NCI-H345 treated with DMSO at 0.1 percent for 48 hours (cell line): ENCODE results near the gene CCL18.
"Not testable (repeated sequence)": the region's sequence is repeated elsewhere in the genome, so short reads cannot be mapped to it uniquely, and the experiment has no call there.

Experiments
- DNase-seq: peaks from one replicate; lab custom pipeline; 2025; ENCODE audit not compliant: unreplicated experiment; lab: John Stamatoyannopoulos, UW

The CCL18 gene

DNA sequence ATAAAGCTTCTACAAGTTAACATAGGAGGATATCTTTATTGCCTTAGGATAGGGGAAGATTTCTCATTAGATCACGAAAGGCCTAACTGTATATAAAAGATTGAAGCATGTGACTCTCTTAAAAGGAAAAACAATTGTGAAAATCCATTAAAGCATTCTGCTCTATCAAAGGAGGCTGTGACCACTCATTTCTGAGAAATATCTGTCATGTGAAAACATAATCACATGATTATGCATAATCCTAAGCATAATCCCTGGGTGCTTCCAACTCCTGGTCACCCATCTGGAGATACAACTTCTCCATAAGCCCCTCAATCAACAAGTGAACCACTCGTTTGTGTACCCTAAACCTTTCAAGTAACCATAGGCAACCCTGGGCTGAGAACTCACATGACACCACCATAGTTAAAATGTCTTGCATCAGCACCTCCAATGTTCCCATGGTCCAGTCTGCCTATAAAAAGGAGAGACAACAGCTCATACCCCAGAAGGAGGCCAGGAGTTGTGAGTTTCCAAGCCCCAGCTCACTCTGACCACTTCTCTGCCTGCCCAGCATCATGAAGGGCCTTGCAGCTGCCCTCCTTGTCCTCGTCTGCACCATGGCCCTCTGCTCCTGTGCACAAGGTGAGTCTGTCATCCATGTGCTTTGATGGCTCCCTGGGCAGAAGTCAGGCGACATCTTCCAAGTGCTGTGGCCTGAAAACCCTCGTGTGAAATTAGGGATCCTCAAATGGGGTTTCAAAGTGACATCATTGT, at the start of gene CCL18:
Gene CCL18 (plus strand): TSS at position 487 of the 756 bp plus-strand sequence. CDS start 71 bp downstream, at position 558.
- no peak for DNase-seq

- no peak for DNase-seq
These were observed 49.1 kb upstream of the CCL18 start for GRCh38 chr17:36014946-36015345.

DNA sequence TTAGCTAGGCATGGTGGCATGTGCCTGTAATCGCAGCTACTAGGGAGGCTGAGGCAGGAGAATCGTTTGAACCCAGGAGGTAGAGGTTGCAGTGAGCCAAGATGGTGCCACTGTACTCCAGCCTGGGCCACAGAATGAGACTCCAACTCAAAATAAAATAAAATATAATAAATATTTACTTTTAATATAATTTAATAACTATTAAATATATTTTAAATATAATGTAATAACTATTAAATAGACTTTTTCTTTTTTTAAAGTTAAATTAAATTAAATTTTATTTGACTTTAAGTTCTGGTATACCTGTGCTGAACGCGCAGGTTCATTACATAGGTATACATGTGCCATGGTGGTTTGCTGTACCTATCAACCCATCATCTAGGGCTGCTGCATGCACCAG, 48.2 kb upstream of the CCL18 start:
- DNase-seq, result not testable (repeated sequence)

DNA sequence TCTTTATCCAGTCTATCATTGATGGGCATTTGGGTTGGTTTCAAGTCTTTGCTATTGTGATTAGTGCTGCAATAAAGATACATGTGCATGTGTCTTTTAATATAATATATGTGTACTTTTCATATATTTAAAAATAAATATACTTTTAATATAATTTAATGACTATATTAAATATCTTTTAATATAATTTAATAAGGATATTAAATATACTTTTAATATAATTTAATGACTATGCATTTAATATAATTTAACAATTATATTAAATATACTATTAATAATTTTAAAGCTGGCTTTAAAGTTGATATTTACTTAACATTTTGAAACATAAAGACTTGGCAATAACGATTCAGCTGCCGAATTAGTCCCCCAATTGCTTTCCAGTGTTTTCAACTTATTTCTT, 47.5 kb upstream of the CCL18 start:
- no peak for DNase-seq

- no peak for DNase-seq
These were observed 46.3 kb upstream of the CCL18 start, which contains the start of gene CCL23 for GRCh38 chr17:36017799-36018198. CCL23 (minus strand) TSS chr17:36017972; CDS start chr17:36017897, 75 bp downstream.

DNA sequence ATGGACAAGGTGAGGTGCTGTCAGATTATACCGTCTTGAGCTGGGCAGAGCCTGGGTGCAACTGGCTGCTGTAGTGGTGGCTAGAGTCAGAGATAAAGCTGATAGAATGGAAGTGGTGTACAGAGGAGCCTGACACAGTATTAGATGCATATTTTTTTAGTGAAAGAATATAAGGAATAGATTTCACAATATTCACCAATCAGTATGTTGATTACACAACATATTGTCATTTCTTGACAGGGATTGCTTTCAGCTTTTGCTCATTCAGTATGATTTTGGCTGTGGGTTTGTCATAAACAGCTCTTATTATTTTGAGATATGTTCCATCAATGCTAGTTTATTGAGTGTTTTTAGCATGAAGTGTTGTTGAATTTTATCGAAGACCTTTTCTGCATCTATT, 44.6 kb upstream of the CCL18 start:
- DNase-seq, result no peak

DNA sequence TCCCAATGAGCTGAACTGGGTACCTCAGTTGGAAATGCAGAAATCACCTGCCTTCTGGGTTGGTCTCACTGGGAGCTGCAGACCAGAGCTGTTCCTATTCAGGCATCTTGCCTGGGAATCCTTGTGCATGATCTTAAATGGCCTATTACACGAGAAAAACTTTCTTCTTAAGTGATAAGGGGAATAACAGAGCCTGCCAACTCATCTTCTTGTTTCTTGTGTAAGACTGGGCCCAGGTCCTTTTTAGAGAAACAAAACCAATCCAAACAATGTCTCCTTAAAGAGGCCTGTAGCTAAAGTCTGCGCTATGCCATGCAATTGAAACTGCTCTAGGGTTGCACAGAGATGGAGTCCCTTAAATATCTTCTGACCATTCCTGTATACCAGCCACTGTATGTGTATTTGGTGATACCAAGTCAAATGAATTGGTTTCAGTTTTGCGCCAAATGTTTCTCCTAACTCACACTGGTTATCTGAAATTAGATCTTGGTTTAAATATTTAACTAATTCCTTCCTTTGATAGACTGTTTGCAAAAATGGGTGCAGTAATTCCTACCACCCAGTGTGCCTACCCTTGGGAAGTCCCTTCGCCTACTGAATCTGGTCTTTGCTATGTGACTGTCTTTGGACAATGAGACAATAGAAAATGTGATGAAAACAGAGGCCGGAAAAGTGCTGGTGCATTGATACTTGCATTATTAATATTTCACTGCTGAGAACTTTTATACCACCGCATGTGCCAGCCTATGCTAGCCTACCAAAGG, 39.8 kb upstream of the CCL18 start:
- no peak for DNase-seq

DNA sequence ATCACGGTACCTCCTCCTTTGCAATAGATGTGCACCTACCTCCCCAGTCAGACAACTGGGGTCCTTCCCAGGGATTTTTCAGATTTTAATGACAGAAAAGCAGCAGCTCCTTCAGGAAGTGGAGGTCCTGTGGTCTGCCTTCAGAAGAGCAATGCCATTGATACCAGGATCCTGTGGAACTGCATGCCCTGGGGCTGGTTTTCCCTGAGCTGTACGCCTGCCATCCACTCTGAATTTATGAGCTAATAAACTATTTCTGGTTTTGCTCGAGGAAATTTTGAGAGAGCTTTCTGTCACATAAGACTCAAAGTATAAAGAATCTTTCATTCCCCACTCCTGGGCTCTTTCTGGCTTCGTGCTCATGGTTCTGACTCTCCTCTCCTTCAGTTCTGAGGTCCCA, 36.3 kb upstream of the CCL18 start:
- DNase-seq, result no peak

DNA sequence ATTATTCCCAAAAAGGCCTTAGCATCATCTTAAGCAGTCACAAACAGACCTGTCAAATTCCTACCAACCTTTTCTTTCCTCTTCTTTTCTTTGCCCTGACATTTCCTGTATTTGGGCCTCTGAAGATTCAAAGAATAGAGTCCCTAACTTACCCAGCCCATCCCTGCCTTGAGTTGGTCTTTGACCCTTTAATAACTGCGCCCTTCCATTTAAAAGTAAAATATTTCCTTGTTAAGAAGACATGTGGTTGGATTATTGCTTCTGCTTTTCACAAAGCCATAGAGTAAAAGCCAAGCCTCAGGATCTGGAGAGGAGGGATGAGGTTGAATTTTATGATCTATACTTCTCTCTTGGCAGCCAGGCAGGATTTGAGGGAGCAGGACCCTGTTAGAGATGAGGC, 33.1 kb upstream of the CCL18 start:
- no peak for DNase-seq

DNA sequence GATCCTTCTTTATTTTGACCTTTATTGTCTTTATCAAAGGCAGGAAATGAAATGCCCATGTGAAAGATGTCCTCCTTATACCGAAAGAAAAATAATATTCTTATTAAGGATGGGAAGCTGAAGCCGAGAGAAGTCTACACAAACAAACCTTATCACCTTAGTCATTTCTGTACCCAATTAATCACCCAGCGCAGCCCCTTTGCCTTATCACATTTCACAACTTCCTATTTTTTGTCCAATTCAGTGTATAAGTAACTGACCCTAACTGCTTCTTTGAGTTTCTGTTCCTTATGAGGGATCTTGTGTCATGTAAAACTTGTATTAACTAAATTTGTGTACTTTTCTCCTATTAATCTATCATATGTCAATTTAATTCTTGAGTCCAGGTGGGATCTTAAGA, 29.9 kb upstream of the CCL18 start:
- DNase-seq, result no peak

- DNase-seq, result no peak
These were observed 27.8 kb upstream of the CCL18 start for GRCh38 chr17:36036235-36036634.

- no peak for DNase-seq
These were observed 16.0 kb upstream of the CCL18 start for GRCh38 chr17:36048066-36048465.

- no peak for DNase-seq
These were observed 14.4 kb upstream of the CCL18 start for GRCh38 chr17:36049643-36050042.

DNA sequence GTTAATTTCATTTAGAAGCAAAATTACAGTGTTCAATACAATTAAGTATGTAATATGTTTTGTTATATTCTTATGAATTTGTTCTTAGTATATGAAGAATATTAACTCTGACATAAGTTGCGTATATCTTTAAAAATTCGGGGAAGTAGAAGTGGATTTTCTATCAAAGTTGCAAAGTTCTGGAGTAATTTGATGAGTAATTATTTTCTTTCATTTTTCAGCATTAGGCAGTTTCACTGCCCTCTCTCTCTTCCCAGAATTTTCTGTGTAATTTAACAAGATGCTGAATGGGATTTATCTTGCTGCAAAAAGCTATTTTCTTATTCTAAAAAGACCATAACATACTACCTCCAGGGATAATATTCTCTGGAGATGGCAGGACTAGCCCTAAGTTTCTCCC, 8.9 kb upstream of the CCL18 start:
- DNase-seq, result no peak

DNA sequence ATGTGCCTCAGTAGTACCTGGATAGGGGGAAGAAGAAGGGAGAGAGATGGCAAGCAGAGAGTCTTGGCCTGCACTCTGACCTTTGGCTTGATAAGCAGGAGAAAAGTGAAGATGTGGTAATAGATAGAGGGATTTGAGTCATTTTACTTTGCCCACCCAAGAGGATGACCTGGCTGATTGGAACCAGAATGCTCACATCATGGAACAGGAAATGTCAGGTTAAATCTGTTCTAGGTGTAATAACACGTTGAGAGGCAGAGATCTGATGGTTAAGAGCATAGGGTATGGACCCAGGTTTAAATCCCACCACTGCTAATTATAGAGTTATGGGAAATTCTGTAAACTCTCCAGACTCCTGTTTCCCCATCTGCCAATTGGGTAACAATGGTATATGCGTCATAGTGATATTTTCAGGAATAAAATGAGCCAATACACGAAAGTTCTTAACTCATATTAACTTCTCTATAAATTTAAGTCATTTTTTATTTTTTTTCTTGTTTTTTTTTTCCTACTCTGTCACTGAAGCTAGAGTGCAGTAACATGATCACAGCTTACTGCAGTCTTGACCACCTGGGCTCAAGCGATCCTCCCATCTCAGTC, 8.1 kb upstream of the CCL18 start:
- DNase-seq, result no peak

- DNase-seq, result no peak
These were observed 6.2 kb upstream of the CCL18 start for GRCh38 chr17:36057911-36058310.

DNA sequence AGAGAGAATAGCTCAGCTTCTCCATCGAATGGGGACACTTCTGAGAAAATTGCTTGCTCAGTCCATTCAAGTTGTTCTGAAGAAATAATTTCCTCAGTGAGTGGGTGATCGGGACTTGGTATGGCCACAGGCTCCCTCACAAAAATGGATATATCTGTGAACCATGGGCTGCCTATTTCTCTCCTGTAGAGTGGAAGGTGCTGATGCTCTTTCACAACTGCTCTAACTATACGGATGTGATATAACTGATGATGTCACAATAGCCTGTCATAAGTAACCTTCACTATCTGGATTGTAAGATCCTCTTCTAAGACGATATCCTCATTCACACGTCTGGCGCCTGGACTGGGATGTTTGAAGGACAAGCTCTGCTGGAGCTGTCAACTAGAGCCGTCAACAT, 4.7 kb upstream of the CCL18 start:
- no peak for DNase-seq

- no peak for DNase-seq
These were observed 3.3 kb upstream of the CCL18 start for GRCh38 chr17:36060816-36061215.

DNA sequence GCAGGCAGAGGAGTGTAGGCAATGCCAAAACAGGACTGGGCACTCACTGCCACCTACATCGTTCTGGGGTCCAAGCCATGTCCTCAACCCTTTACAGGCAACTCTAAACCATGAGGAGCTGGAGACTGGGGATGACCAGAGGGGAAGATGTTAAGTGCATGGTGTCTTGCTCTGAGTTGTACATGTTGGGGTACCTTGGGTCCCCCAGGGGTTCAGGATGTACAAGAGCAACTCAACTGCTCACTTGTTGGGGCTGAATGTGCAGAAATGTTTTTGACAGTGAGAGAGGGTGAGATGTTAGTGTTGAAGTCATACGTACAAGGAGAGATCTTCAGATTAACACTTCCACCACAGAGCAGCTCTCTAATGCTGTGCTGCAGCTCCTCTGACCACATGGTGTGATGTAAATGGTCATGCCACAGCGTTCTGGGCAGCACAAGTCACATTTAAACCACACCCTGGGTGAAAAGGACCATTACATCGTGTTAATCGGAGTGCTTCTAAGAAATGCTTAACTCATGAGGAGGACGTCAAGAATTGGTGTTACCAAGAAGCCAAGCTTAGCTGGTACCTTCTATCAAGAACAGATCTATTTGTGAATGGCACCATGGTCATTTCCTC, 2.4 kb downstream of the CCL18 start:
- no peak for DNase-seq

- DNase-seq, result no peak
These were observed 4.5 kb downstream of the CCL18 start for GRCh38 chr17:36068524-36068923.

DNA sequence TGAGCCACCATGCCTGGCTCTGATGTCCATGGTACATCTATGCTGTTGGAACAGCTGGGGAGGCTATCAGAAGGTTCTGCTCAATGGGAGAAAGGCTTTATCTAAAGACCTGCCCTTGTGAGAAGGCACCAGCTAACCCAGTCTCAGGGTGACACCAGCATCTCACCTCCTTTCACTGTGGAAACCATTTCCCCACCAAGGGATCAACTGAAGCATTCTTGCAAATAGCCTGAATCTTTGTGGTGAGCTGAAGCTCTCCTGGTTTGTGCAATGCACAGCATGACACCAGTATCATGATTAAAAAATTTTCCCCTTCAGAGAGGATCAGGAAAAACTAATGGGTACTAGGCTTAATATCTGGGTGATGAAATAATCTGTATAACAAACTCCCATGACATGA, 5.1 kb downstream of the CCL18 start:
- no peak for DNase-seq

DNA sequence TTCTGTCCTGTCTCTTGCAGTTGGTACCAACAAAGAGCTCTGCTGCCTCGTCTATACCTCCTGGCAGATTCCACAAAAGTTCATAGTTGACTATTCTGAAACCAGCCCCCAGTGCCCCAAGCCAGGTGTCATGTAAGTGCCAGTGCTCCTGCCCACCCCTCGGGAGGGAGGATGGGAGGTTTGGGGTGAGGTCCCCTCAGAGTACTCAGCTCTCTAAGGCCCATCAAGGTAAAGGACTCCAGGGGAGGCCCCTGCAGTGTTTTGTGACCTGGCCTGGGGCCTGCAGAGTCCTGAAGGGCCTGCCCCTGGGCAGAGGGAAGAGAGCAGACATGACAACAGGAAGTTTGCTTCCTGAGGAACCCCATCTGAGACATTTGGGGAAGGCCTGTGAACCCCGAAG, 6.4 kb downstream of the CCL18 start:
- DNase-seq, result no peak
